ENCODE results near the gene PATJ. TPM values are rescaled to one million over a fixed set of nuclear protein-coding genes. Genes with fewer than 3 reads are reported as not detected.

PATJ gene
- polyA plus RNA-seq, 1 of the 3 experiments (the other 2 are of a cell fraction) = 3.0 TPM

DNA sequence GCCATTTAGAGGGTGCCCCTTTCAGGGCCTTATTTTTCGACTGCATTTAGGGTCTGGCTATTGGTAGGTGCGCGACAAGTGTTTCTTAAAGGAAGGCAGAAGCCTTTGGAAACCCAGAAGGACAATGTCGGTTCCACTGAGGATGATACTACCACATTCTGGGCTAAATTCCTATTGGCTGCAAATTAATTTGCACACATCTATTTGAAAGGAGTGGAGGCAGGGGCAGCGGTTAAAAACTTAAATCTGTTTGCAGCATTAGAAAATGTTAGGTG is 1.1 kb downstream of the PATJ start:
- H3K27me3 ChIP-seq (ENCODE audit: insufficient read depth) = no peaks in the 10 kb centered on the region
- H3K4me2 ChIP-seq = peak overlapping the region; percentile 85
- H3K4me1 ChIP-seq (ENCODE audit: control insufficient read depth in 1 of 2, insufficient read depth in 2 of 2, low read depth in 1 of 2, low read length in 1 of 2) = peaks cover 5 to 6% of the 10 kb centered on the region in 2 experiments; a peak in 2 of 4 replicates
- no peaks in the 10 kb centered on the region for H3K9me2 ChIP-seq
- no peaks in the 10 kb centered on the region for H3K9me3 ChIP-seq
- H3K79me2 ChIP-seq (ENCODE audit: insufficient read depth) = peaks cover 15% of the 10 kb centered on the region
- ChIA-PET CTCF (interaction anchor here (1.4 kb wide), 1 partner anchor 197 kb away, joined by 3 read pairs; no protein-coding TSS in a partner anchor), POLR2A (interaction anchor here (1.2 to 1.7 kb wide), 2 partner anchors 17 to 693 kb away, joined by 3 to 5 read pairs; no protein-coding TSS in a partner anchor)
- 69% methylated on average over 5 of the region's 5 CpGs for WGBS (ENCODE audit: low lambda C conversion rate)
- no peaks in the 10 kb centered on the region for H4K20me1 ChIP-seq (ENCODE audit: insufficient read depth)
- H2AFZ ChIP-seq (ENCODE audit: low read depth) = peak overlapping the region; percentile 85
- no peak for DNase-seq
- no peaks in the 10 kb centered on the region for H3F3A ChIP-seq (replicated peaks; ENCODE audit: insufficient read depth)
- TF ChIP-seq, protein P1, sequence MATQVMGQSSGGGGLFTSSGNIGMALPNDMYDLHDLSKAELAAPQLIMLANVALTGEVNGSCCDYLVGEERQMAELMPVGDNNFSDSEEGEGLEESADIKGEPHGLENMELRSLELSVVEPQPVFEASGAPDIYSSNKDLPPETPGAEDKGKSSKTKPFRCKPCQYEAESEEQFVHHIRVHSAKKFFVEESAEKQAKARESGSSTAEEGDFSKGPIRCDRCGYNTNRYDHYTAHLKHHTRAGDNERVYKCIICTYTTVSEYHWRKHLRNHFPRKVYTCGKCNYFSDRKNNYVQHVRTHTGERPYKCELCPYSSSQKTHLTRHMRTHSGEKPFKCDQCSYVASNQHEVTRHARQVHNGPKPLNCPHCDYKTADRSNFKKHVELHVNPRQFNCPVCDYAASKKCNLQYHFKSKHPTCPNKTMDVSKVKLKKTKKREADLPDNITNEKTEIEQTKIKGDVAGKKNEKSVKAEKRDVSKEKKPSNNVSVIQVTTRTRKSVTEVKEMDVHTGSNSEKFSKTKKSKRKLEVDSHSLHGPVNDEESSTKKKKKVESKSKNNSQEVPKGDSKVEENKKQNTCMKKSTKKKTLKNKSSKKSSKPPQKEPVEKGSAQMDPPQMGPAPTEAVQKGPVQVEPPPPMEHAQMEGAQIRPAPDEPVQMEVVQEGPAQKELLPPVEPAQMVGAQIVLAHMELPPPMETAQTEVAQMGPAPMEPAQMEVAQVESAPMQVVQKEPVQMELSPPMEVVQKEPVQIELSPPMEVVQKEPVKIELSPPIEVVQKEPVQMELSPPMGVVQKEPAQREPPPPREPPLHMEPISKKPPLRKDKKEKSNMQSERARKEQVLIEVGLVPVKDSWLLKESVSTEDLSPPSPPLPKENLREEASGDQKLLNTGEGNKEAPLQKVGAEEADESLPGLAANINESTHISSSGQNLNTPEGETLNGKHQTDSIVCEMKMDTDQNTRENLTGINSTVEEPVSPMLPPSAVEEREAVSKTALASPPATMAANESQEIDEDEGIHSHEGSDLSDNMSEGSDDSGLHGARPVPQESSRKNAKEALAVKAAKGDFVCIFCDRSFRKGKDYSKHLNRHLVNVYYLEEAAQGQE (IDR thresholded peaks at IDR 0.05; ENCODE audit: low read depth, low read length) = no peak
- TF ChIP-seq ELF1 (IDR thresholded peaks at IDR 0.05) (no peak), CHD2 (IDR thresholded peaks at IDR 0.05; ENCODE audit: low read length, partially characterized antibody) (no peak), SMC3 (IDR thresholded peaks at IDR 0.05; ENCODE audit: low read depth, low read length) (no peak), GATA2 (CRISPR knock-in tag; IDR thresholded peaks at IDR 0.05) (no peak), POLR2AphosphoS5 (IDR thresholded peaks at IDR 0.05; ENCODE audit: low read depth, low read length) (no peak), NFIC (IDR thresholded peaks at IDR 0.05; ENCODE audit: borderline replicate concordance) (no peak)
- TF ChIP-seq, protein P2, sequence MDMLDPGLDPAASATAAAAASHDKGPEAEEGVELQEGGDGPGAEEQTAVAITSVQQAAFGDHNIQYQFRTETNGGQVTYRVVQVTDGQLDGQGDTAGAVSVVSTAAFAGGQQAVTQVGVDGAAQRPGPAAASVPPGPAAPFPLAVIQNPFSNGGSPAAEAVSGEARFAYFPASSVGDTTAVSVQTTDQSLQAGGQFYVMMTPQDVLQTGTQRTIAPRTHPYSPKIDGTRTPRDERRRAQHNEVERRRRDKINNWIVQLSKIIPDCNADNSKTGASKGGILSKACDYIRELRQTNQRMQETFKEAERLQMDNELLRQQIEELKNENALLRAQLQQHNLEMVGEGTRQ (IDR thresholded peaks at IDR 0.05; ENCODE audit: borderline replicate concordance, low read depth, low read length) = no peak
- TF ChIP-seq, protein P3, sequence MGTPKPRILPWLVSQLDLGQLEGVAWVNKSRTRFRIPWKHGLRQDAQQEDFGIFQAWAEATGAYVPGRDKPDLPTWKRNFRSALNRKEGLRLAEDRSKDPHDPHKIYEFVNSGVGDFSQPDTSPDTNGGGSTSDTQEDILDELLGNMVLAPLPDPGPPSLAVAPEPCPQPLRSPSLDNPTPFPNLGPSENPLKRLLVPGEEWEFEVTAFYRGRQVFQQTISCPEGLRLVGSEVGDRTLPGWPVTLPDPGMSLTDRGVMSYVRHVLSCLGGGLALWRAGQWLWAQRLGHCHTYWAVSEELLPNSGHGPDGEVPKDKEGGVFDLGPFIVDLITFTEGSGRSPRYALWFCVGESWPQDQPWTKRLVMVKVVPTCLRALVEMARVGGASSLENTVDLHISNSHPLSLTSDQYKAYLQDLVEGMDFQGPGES (IDR thresholded peaks at IDR 0.05; ENCODE audit: low read depth, low read length) = no peak
- TF ChIP-seq, protein P4, sequence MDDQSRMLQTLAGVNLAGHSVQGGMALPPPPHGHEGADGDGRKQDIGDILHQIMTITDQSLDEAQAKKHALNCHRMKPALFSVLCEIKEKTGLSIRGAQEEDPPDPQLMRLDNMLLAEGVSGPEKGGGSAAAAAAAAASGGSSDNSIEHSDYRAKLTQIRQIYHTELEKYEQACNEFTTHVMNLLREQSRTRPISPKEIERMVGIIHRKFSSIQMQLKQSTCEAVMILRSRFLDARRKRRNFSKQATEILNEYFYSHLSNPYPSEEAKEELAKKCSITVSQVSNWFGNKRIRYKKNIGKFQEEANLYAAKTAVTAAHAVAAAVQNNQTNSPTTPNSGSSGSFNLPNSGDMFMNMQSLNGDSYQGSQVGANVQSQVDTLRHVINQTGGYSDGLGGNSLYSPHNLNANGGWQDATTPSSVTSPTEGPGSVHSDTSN (IDR thresholded peaks at IDR 0.05) = no peak
- H3K27ac ChIP-seq (ENCODE audit: low read depth in 2 of 2, low read length in 1 of 2) = peak overlapping the region; percentile 67 to 86; a peak in 3 of 4 replicates
- no peaks in the 10 kb centered on the region for H3K36me3 ChIP-seq (replicated peaks in 1 of 2; ENCODE audit: control insufficient read depth in 1 of 2, insufficient read depth in 2 of 2, low read length in 1 of 2)
- peak overlapping the region; percentile 64 to 77 for H3K4me3 ChIP-seq (ENCODE audit: low read depth in 2 of 2, low read length in 1 of 2)
- peak overlapping the region; percentile 87 for H3K9ac ChIP-seq

All from SK-N-SH (cell line).